ENCODE results near the gene DPYSL3. TPM values are rescaled to one million over a fixed set of nuclear protein-coding genes. Genes with fewer than 3 reads are reported as not detected.

Gene DPYSL3
- total RNA-seq, 1 donor from 2014 or later = 84.1 TPM

- peaks cover 21% of the 10 kb centered on the region for H3K36me3 Mint-ChIP-seq (ENCODE audit: unreplicated experiment)
- no peaks in the 10 kb centered on the region for H3K27me3 Mint-ChIP-seq (ENCODE audit: unreplicated experiment)
- TF ChIP-seq CTCF (IDR thresholded peaks at IDR 0.05) = no peak
- no peak for DNase-seq (ENCODE audit: extremely low spot score, unreplicated experiment)
- H3K27ac Mint-ChIP-seq (ENCODE audit: unreplicated experiment) = peak overlapping the region; percentile 87
- no peaks in the 10 kb centered on the region for H3K9me3 Mint-ChIP-seq (ENCODE audit: unreplicated experiment)
- no peak overlapping the region for H3K4me3 Mint-ChIP-seq (ENCODE audit: unreplicated experiment)
- H3K4me1 Mint-ChIP-seq (ENCODE audit: unreplicated experiment) = peaks cover 40% of the 10 kb centered on the region
Observed at GRCh38 chr5:147407094-147407681, 102.7 kb downstream of the DPYSL3 start.

DNA sequence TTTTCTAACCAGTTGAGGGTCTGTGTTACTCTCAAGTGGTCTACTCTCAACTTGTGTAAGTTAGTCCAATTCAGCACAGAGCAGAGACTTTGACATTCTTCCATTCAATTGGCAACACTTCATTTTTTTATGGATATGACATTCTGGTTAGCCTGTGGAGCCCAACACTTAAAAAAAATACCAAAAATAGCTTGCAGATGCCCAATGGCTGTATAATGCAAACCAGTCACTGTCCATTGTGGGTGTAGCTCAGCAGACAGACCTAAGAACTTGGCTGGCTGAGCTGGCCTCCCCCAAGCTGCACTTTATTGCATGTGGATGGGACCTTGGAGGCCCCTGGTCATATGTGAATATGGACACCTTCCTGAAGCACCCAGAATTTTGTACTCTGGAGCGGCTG lies 103.2 kb downstream of the DPYSL3 start:
- no peak for DNase-seq (ENCODE audit: extremely low spot score, unreplicated experiment)
- Mint-ChIP-seq H3K9me3 (ENCODE audit: unreplicated experiment) (no peaks in the 10 kb centered on the region), H3K4me1 (ENCODE audit: unreplicated experiment) (peaks cover 40% of the 10 kb centered on the region), H3K4me3 (ENCODE audit: unreplicated experiment) (no peak overlapping the region), H3K27ac (ENCODE audit: unreplicated experiment) (peak overlapping the region; percentile 7), H3K27me3 (ENCODE audit: unreplicated experiment) (no peaks in the 10 kb centered on the region), H3K36me3 (ENCODE audit: unreplicated experiment) (peaks cover 16% of the 10 kb centered on the region)
- TF ChIP-seq CTCF (IDR thresholded peaks at IDR 0.05) = no peak

- peaks cover 40% of the 10 kb centered on the region for H3K4me1 Mint-ChIP-seq (ENCODE audit: unreplicated experiment)
- no peak for TF ChIP-seq CTCF (IDR thresholded peaks at IDR 0.05)
- peak overlapping the region; percentile 97 for H3K27ac Mint-ChIP-seq (ENCODE audit: unreplicated experiment)
- no peak for DNase-seq (ENCODE audit: extremely low spot score, unreplicated experiment)
- H3K27me3 Mint-ChIP-seq (ENCODE audit: unreplicated experiment) = no peaks in the 10 kb centered on the region
- H3K9me3 Mint-ChIP-seq (ENCODE audit: unreplicated experiment) = no peaks in the 10 kb centered on the region
- H3K36me3 Mint-ChIP-seq (ENCODE audit: unreplicated experiment) = peaks cover 21% of the 10 kb centered on the region
- peak overlapping the region; percentile 47 for H3K4me3 Mint-ChIP-seq (ENCODE audit: unreplicated experiment)
Observed at GRCh38 chr5:147404706-147405105, 105.2 kb downstream of the DPYSL3 start.

DNA sequence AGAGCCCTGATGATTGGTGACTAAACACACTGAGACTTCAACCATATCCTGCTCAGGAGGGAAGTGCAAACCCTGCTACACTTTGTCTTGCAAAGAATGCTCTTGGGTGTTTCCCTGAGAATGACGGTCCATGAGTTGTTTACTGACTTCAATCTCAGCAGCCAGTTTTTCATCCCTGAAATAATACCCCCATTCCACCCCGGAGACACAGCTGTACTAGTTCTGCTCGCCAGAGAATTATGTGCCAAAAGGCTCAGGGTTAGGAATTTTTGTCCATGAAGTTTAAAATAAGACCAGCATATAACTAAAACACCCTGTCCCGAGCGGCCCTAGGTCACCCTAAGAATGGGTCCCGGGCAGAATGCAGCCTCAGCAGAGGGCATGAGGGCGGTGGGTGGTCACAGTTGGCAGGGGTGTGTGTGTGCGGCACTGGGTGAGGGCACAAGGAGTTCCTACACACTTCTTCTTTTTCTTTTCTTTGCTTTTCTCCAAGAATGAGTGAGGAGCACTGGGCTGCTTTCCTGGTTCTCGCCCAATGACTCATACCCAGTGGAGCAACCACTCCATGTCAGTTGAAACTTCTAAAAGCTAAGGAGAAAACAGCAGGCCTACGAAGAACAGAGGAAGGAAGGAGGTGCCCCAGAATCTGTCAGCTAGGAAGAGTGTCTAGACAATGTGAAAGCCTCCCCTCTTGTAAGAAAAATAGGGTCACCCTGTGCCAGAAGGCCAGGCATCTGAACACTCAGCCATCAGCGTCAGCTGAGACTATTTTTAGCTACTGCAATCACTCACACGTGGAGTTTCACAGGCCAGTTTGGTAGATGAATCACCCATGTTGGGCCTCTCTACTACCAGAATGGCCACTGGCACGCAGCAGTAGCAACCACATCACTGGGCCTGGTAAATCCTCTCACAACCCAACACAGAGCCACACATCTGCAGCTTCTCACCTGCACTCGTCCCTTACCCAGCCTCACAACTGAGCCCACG lies 105.9 kb downstream of the DPYSL3 start:
- Mint-ChIP-seq H3K4me1 (ENCODE audit: unreplicated experiment) (peaks cover 40% of the 10 kb centered on the region), H3K9me3 (ENCODE audit: unreplicated experiment) (no peaks in the 10 kb centered on the region), H3K36me3 (ENCODE audit: unreplicated experiment) (peaks cover 23% of the 10 kb centered on the region), H3K4me3 (ENCODE audit: unreplicated experiment) (peak overlapping the region; percentile 47), H3K27me3 (ENCODE audit: unreplicated experiment) (no peaks in the 10 kb centered on the region), H3K27ac (ENCODE audit: unreplicated experiment) (peak overlapping the region; percentile 97)
- TF ChIP-seq CTCF (IDR thresholded peaks at IDR 0.05) = no peak
- DNase-seq (ENCODE audit: extremely low spot score, unreplicated experiment) = no peak

DNA sequence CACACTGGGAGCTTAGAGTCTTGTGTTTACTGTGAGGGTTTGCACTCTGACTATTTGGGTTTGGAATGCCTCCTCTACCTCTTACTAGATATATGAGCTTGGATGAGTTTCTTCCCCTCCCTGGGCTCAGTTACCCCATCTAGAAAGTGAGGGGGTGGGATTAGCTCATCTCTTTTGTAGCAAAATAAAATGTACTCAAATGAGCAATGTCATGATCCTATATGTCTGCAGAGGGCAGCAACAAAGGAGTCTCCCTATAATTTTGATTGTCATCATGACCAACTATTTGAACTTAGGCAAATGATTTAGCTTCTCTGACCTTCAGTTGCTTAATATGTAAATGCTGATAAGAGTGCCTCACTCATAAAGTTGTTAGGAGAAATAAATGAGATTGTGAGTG lies 109.0 kb downstream of the DPYSL3 start:
- Mint-ChIP-seq H3K27ac (ENCODE audit: unreplicated experiment) (no peak overlapping the region), H3K27me3 (ENCODE audit: unreplicated experiment) (no peaks in the 10 kb centered on the region), H3K9me3 (ENCODE audit: unreplicated experiment) (no peaks in the 10 kb centered on the region), H3K36me3 (ENCODE audit: unreplicated experiment) (peaks cover 34% of the 10 kb centered on the region), H3K4me3 (ENCODE audit: unreplicated experiment) (no peak overlapping the region), H3K4me1 (ENCODE audit: unreplicated experiment) (peaks cover 20% of the 10 kb centered on the region)
- no peak for TF ChIP-seq CTCF (IDR thresholded peaks at IDR 0.05)
- no peak for DNase-seq (ENCODE audit: extremely low spot score, unreplicated experiment)

Data from osteocyte (in vitro differentiated cells).